MG63 (cell line): ENCODE measurements around the gene PADI6. TPM values are rescaled to one million over a fixed set of nuclear protein-coding genes. Genes with fewer than 3 reads are reported as not detected.

Experiments used
- DNase-seq: peaks from one replicate; pipeline ENCODE4 v3.0.0-alpha.2; 2020
- H3K27me3 ChIP-seq: fragments of 250-450 bp; sonication (Bioruptor Pico); 2 replicates; pipeline ENCODE4 v1.5.1; 2020; ENCODE audit warnings: mild to moderate bottlenecking, moderate library complexity
- H3K36me3 ChIP-seq: fragments of 250-450 bp; sonication (Bioruptor Pico); 2 replicates; pipeline ENCODE4 v1.5.1; 2020; ENCODE audit warnings: mild to moderate bottlenecking, moderate library complexity
- H3K4me3 ChIP-seq: fragments of 250-450 bp; sonication (Bioruptor Pico); 2 replicates; pipeline ENCODE4 v1.5.1; 2020; ENCODE audit warnings: mild to moderate bottlenecking, moderate library complexity
- H3K9me3 ChIP-seq: fragments of 250-450 bp; sonication (Bioruptor Pico); 2 replicates; pipeline ENCODE4 v1.5.1; 2020; ENCODE audit warnings: mild to moderate bottlenecking, moderate library complexity
- total RNA-seq: library from RNA; depleted of rRNA; stranded (reverse); fragments of >200 nt; shearing (Covaris generic); gene quantifications from 2 replicates; pipeline ENCODE4 v1.2.3, GENCODE V29; 2014; ENCODE audit warnings: low replicate concordance; rRNA removed

PADI6 gene
- total RNA-seq, 1 experiment from 2014 or later = not detected

DNA sequence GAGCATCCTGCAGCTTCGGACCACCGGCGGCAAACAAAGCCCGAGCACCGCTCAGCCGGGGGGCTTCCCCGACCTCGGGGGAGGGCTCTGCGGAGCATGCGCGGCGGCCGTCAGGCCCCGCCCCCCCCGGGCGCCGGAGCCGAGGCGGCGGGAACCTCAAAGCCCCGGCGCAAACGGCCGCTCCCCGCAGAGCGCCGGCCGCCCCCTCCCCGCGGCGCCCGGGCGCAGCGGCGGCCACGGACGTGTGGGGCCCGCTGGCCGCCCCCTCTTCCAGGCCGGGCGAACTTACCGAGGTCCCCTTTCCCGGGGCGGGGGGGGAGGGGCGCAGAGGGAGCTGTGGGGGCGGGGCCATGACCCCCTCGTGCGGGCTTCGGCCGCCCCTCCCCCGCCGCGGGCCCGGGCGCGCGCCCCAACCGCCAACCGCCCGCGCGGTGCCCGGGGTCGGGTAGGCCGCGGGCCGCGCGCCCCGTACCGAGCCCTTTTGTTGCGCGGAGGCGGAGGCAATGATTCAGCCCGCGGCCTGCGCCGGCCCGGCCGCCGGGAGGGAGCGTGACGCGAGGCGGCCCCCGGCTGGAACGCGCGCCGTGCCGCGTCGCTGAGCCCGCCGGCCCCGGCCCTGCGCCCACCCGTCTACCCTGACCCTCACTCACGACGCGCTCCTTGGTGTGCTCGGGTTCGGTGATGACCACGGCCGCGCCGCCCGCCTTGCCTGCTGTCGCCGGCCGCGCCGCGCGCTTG lies 65.8 kb downstream of the PADI6 start:
- Histone ChIP-seq H3K9me3 (no peaks in the 10 kb centered on the region), H3K27me3 (no peaks in the 10 kb centered on the region), H3K36me3 (peaks cover 45% of the 10 kb centered on the region), H3K4me3 (peak overlapping the region; percentile 81)
- DNase-seq = peak; percentile 50

DNA sequence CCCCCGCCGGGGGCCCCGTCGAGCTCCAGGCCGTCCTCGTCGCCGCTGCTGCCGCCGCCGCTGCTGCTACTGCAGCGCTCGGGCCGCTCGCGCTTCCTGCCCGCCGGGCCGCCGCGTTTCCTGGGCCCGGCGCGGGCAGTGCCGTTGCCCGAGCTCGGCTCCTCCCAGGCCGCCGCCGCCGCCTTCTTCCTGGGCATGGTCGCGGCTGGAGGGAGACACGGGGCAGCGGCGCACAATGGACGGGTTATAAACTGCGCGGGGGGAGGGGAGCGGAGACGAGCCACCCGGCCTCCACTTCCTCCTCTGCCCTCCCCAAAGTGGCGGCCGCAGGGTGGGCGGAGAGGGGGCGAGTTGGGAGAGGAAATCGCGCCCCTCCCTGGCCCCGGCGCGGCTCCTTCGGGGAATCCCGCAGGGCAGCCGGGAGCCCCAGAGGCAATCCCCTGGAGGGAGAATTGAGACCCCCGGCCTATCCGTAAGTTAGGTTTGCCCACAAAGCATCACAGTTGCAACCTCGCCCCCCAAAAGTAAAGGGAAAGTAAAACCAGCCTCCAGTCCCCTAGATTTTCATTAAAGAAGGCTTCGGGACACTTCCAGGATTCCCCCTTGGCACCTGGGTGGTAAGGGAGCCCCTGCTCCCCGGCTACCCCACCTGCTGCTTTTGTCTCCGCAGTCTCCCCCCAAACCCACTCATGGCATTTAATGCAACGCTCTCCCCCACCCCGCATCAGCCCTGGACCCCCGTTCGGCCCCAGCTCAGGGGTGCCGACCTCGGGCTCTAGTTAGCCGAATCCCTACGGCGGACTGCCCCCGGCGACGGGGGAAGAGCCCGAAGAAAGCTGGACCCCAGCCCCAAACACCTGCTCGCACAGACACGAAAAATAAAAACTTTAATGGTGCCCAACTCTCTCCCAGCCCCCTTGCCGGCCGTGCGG lies 66.6 kb downstream of the PADI6 start:
- Histone ChIP-seq H3K27me3 (no peaks in the 10 kb centered on the region), H3K36me3 (peaks cover 37% of the 10 kb centered on the region), H3K4me3 (peak overlapping the region; percentile 81), H3K9me3 (no peaks in the 10 kb centered on the region)
- peak; percentile 72 for DNase-seq

DNA sequence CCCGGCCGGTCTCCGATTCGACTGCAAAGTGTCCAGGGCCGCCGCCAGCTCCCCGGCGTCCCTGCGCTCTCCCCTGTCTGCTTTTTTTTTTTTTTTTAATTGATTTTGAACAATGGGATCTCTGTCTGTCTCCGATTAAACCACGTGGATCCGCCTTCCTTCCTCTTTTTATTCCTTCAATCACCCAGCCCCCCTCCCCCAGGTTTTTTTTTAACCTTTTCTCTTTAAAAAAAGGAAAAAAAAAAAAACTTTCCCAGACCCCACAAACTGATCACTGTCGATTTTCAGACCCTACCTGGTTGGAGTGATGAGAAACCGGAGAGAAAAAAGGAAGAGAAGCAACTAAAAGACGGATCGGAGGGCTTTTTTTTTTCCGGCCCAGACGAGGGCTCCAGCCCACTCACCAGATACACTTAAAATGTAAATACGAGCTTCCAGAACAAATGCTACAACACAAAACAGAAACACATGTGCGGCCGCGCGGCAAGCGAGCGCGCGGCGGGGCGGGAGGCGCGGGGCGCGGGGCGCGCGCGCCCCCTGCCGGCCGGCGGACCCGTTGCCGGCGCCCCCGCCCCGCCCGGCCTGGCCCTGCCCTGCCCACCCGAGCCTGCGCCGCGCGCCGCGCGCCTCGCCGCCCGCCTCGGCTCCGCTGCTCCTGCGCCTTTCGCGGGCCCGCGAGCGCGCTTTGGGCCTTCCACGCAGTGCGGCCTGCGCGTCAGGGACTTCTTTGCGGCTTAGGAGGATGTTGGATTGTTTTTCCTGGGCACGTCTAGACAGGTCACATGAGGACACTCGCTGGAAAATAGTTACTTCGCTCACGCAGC lies 67.5 kb downstream of the PADI6 start, which contains the start of gene RCC2:
Gene RCC2 (minus strand): TSS at position 428 of the 824 bp plus-strand sequence. CDS start 1,163 bp downstream, outside the sequence.
- peak; percentile 74 for DNase-seq

DNA sequence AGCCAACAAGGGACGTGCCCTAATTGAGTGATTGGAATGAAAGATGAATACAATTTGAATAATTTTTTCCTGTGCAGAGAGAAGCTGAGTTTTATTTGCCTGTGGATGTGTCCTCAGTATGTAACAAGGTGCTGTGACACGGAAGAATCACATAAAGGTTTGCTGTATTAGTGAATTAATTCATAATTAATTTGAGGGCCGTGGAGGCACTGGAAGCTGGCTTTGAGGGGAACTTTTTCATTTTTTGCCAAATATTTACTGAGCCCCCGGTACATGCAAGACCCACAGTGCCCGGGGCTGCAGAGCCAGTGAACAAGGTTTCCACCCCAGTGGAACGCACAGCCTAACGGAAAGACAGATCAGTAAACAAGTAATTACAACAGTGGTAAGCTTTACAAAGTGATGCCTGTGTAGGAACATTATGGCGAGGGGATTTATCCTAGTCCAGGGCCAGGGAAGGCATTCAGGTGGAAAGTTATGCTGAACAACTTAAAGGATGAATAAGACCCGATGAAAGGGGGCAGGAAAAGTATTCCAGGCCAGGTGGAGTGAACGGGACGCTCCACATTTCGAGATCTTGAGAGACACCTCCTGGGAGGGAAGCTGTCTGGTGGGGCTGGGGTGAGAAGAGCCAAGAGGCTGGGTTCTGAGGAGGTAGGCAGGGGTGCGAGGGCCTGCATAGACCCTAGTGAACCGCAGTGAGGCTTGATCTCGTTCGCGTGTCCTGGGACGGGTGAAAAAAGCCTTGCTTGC lies 68.3 kb downstream of the PADI6 start:
- peaks cover 20% of the 10 kb centered on the region for H3K36me3 ChIP-seq
- peak overlapping the region; percentile 81 for H3K4me3 ChIP-seq
- H3K9me3 ChIP-seq = no peaks in the 10 kb centered on the region
- no peak for DNase-seq
- H3K27me3 ChIP-seq = no peaks in the 10 kb centered on the region

More for the DNA sequence above, 67.5 kb downstream of the PADI6 start, which contains the start of gene RCC2:
- Histone ChIP-seq H3K4me3 (peak within 1 kb of the TSS; percentile 81), H3K27me3 (no peaks in the 10 kb centered on the region), H3K9me3 (no peaks in the 10 kb centered on the region), H3K36me3 (peaks cover 28% of the 10 kb centered on the region)

DNA sequence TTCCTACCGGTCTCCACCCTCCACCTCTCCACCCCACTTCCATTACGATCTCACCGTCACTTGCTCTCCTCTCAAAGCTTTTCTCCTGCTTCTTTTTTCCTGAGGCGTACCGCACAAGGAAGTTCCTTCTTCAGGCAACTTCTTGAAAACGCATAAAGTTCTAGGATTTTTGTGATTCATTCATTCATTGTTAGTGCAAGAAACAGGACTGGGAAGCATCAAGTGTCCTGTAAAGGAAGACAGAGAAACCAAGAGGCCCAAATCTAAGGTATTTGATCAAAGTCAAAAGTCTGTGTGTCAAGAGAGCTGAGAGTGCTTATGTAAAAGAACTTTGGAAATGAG lies 68.8 kb downstream of the PADI6 start:
- no peaks in the 10 kb centered on the region for H3K9me3 ChIP-seq
- no peak overlapping the region for H3K4me3 ChIP-seq
- DNase-seq = no peak
- H3K36me3 ChIP-seq = peaks cover 15% of the 10 kb centered on the region
- H3K27me3 ChIP-seq = no peaks in the 10 kb centered on the region

DNA sequence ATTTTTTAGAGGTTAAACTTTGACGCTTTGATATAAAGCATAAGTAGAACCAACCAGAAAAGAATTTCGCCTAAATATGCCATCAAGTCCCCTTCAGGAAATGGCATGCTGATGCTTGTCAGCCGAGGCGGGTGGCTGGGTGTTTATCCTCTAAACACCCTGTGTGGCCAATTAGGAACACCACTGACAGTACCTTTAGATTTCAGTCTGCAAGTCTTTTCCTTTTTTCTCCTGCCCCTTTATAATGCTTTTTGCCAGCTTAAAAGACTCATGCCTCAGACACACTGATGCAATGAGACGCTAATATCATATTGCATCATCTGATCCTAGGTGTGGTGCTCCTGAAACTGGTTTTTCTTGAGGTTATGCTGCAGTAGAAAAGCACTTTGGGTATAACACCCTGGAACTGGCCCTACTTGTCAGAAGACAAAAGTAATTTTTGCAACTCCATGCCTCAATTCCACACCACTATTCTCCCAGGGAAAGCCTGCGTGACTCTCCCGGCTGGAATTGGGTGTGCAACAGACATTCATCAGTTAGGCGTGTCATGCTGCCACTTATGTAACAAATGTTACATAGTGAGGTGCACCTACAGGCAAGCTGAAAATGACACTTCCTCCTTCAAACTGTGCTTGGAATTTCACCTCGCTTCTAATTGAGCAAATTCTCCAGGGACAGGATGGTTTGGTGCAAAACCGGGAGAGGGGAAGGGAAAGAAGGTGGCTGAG lies 69.4 kb downstream of the PADI6 start:
- DNase-seq = no peak
- Histone ChIP-seq H3K36me3 (peaks cover 9% of the 10 kb centered on the region), H3K9me3 (no peaks in the 10 kb centered on the region), H3K27me3 (no peaks in the 10 kb centered on the region), H3K4me3 (no peak overlapping the region)

DNA sequence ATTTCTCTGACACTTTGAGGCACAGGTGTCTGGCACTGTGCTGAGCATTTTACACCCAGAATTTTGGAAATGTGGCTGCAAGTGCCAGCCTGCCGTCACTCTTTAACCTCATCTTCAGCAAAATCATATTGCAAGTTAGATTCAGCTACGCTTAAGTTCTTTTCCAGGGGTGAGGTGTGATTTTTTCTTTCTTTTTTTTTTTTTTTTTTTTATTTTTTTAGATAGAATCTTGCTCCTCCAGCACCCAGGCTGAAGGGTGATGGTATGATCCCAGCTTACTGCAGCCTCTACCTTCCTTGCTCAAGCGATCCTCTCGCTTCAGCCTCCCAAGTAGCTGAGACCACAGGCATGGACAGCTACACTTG lies 70.0 kb downstream of the PADI6 start:
- peaks cover 4% of the 10 kb centered on the region for H3K36me3 ChIP-seq
- no peaks in the 10 kb centered on the region for H3K9me3 ChIP-seq
- no peaks in the 10 kb centered on the region for H3K27me3 ChIP-seq
- H3K4me3 ChIP-seq = no peak overlapping the region
- no peak for DNase-seq

DNA sequence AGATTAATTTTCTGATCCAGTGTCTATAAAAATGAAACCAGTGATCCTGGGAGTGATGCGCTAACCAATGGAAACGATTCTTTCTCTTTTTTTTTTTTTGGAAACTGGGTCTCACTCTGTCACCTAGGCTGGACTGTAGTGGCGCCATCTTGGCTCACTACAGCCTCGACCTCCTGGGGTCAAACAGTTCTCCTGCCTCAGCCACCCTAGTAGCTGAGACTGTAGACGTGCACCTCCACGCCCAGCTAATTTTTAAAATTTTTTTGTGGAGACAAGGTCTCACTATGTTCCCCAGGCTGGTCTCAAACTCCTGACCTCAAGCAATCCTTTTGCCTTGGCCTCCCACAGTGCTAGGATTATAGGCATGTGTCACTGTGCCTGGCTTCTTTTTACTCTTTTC lies 70.8 kb downstream of the PADI6 start:
- Histone ChIP-seq H3K9me3 (no peaks in the 10 kb centered on the region), H3K27me3 (no peaks in the 10 kb centered on the region)
- no peak for DNase-seq

DNA sequence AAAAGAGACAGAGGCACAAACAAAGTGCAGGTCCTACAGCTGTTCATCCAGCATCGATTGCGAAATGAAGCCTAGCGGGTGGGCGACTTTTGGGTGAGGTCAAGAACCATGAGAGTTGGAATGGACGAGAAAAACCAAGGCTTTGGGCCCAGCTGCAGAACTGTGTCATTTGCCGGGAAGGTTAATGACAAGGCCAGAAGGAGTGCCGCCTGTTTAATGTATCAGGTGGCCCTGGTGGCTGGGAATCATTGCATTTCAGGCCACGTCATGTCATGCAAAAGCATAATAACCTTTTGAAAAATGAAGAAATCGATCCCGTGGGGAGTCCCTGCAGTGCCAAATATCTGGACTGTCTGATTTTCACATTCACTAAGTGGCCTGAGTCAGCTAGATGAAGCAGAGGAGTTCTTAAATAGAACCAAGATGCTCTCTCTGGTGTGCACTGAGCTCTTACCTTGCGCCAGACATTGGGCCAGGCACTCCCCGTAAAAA lies 75.6 kb downstream of the PADI6 start:
- Histone ChIP-seq H3K4me3 (no peak overlapping the region), H3K36me3 (no peaks in the 10 kb centered on the region), H3K9me3 (no peaks in the 10 kb centered on the region), H3K27me3 (no peaks in the 10 kb centered on the region)
- no peak for DNase-seq

More for the DNA sequence above, 70.8 kb downstream of the PADI6 start:
- Histone ChIP-seq H3K4me3 (no peak overlapping the region), H3K36me3 (no peaks in the 10 kb centered on the region)

Other genes starting within 250 kb of the PADI6 start
- 0.03 TPM in 1 of 2 replicates, not detected in the other for gene PADI1, start 167.1 kb upstream of the PADI6 start, total RNA-seq
- gene PADI3, start 123.1 kb upstream of the PADI6 start, total RNA-seq = 0.53 and 7.3 TPM in 2 replicates
- gene PADI4, start 64.0 kb upstream of the PADI6 start, total RNA-seq = not detected in 2 replicates
- gene RCC2, start 67.5 kb downstream of the PADI6 start, total RNA-seq = 99.2 and 108 TPM in 2 replicates
- 7.6 and 15.9 TPM in 2 replicates for gene ARHGEF10L, start 167.5 kb downstream of the PADI6 start, total RNA-seq